CD14-positive monocyte (primary cell): ENCODE results near the gene SPTSSB. TPM values are rescaled to one million over a fixed set of nuclear protein-coding genes. Genes with fewer than 3 reads are reported as not detected.

Experiments used
- DNase-seq, 3 donors: peaks; one replicate each; pipeline ENCODE4 v3.0.0-alpha.2; 2011 to 2022
- H2AFZ ChIP-seq: 2 replicates; pipeline ENCODE4 v1.6.0; 2012; ENCODE audit warnings: mild to moderate bottlenecking, low read depth, low read length, inconsistent platforms; ENCODE audit not compliant: insufficient read depth, poor library complexity, severe bottlenecking
- H3K27ac ChIP-seq, 2 donors: 1 replicate in 1 of 2; 2 replicates in 1 of 2; pipeline ENCODE4 v1.5.1; 2012 to 2013; ENCODE audit warnings: low read length in 2 of 2, control low read depth in 1 of 2, inconsistent platforms in 1 of 2, low read depth in 1 of 2, mild to moderate bottlenecking in 1 of 2
- H3K27me3 ChIP-seq, 2 donors: one replicate each; pipeline versions ENCODE4 v1.6.0 to v1.6.1; 2011 to 2013; ENCODE audit warnings: low read length in 2 of 2; ENCODE audit not compliant: control insufficient read depth in 2 of 2, insufficient read depth in 2 of 2
- H3K36me3 ChIP-seq, 2 donors: replicated peaks in 1 of 2; 1 replicate in 1 of 2; 2 replicates in 1 of 2; pipeline versions ENCODE4 v1.5.1 to v1.6.1; 2012 to 2013; ENCODE audit warnings: low read length in 2 of 2, control low read depth in 1 of 2, inconsistent platforms in 1 of 2, mild to moderate bottlenecking in 1 of 2; ENCODE audit not compliant: insufficient read depth in 2 of 2, control insufficient read depth in 1 of 2
- H3K4me1 ChIP-seq, 2 donors: 1 replicate in 1 of 2; 2 replicates in 1 of 2; pipeline versions ENCODE4 v1.5.1 to v1.6.1; 2012 to 2013; ENCODE audit warnings: low read length in 2 of 2, control low read depth in 1 of 2, inconsistent platforms in 1 of 2, mild to moderate bottlenecking in 1 of 2, moderate library complexity in 1 of 2; ENCODE audit not compliant: insufficient read depth in 2 of 2, control insufficient read depth in 1 of 2
- H3K4me2 ChIP-seq: replicated peaks from 2 replicates; pipeline ENCODE3; 2012; ENCODE audit warnings: low read length, moderate library complexity, mild to moderate bottlenecking; ENCODE audit not compliant: poor library complexity, severe bottlenecking; ENCODE audit errors: extremely low read depth
- H3K4me3 ChIP-seq, 3 experiments: fragments of 200-600 bp in 1 of 3; sonication (generic) in 1 of 3; replicated peaks in 1 of 3; 1 replicate in 2 of 3; 2 replicates in 1 of 3; pipeline ENCODE4 v1.5.1; 2011 to 2013; ENCODE audit warnings: low read length in 3 of 3, mild to moderate bottlenecking in 3 of 3, control low read depth in 2 of 3, low read depth in 2 of 3, inconsistent platforms in 1 of 3, moderate library complexity in 1 of 3
- H3K79me2 ChIP-seq: 2 replicates; pipeline ENCODE4 v1.6.0; 2012; ENCODE audit warnings: mild to moderate bottlenecking, control low read depth, inconsistent platforms, low read length, moderate library complexity; ENCODE audit not compliant: insufficient read depth
- H3K9ac ChIP-seq: 2 replicates; pipeline ENCODE4 v1.6.0; 2017; ENCODE audit warnings: low read length, mild to moderate bottlenecking; ENCODE audit not compliant: insufficient read depth, poor library complexity, severe bottlenecking
- H3K9me3 ChIP-seq, 2 donors: replicated peaks in 1 of 2; 1 replicate in 1 of 2; 2 replicates in 1 of 2; pipeline versions ENCODE4 v1.5.1 to v1.6.1; 2012 to 2013; ENCODE audit warnings: low read length in 2 of 2, control low read depth in 1 of 2; ENCODE audit not compliant: control insufficient read depth in 1 of 2, insufficient read depth in 1 of 2
- H4K20me1 ChIP-seq: 2 replicates; pipeline ENCODE4 v1.6.0; 2012; ENCODE audit warnings: mild to moderate bottlenecking, low read length, control low read depth, moderate library complexity; ENCODE audit not compliant: insufficient read depth
- H3K27ac Mint-ChIP-seq, 7 donors: one replicate each; pipeline ENCODE4 v1.8.0; 2020; ENCODE audit warnings: mild to moderate bottlenecking in 7 of 7, mixed read lengths in 7 of 7, moderate library complexity in 6 of 7, inconsistent platforms in 2 of 7
- H3K27me3 Mint-ChIP-seq, 3 donors: one replicate each; pipeline ENCODE4 v1.8.0; 2021 to 2022; ENCODE audit warnings: low read depth in 3 of 3, mild to moderate bottlenecking in 3 of 3, mixed read lengths in 3 of 3, moderate library complexity in 3 of 3, inconsistent platforms in 1 of 3
- H3K36me3 Mint-ChIP-seq, 2 donors: one replicate each; pipeline ENCODE4 v1.8.0; 2020; ENCODE audit warnings: mixed read lengths in 2 of 2, inconsistent platforms in 1 of 2, mild to moderate bottlenecking in 1 of 2
- H3K4me1 Mint-ChIP-seq: one replicate; pipeline ENCODE4 v1.8.0; 2020; ENCODE audit warnings: mild to moderate bottlenecking, mixed read lengths
- H3K4me3 Mint-ChIP-seq, 2 donors: one replicate each; pipeline ENCODE4 v1.8.0; 2020; ENCODE audit warnings: mild to moderate bottlenecking in 2 of 2, mixed read lengths in 2 of 2, moderate library complexity in 1 of 2
- H3K9me3 Mint-ChIP-seq, 7 donors: one replicate each; pipeline ENCODE4 v1.8.0; 2020 to 2022; ENCODE audit warnings: mixed read lengths in 7 of 7, mild to moderate bottlenecking in 6 of 7, moderate library complexity in 6 of 7, inconsistent platforms in 2 of 7
- CTCF ChIP-seq: fragments of 200-600 bp; IDR thresholded peaks from one replicate; pipeline ENCODE4 v1.8.0; 2022; ENCODE audit warnings: antibody characterized with exemption, mild to moderate bottlenecking
- WGBS: methylation state at CpG from one replicate; pipeline ENCODE4 v1.1.5; 2013; ENCODE audit warnings: missing lambda C conversion rate; ENCODE audit not compliant: insufficient coverage; 5-methylcytosine and 5-hydroxymethylcytosine counted together
- intact Hi-C, 2 donors: fragments of 100-400 bp; cut with micrococcal nuclease; formaldehyde crosslinking; loops; one replicate each; pipeline versions ENCODE4 v1.15.0 to v1.15.1; 2023
- polyA plus RNA-seq, 3 donors: library from polyadenylated mRNA; depleted of rRNA in 1 of 3; unstranded in 2 of 3; stranded (reverse) in 1 of 3; fragments of 300-500 nt in 2 of 3; fragments of >200 nt in 1 of 3; fragmentation: Illumina TruSeq in 2 of 3; gene quantifications; 1 replicate in 2 of 3; 2 replicates in 1 of 3; pipeline ENCODE4 v1.2.3, GENCODE V29; 2012 to 2021

Gene SPTSSB
- polyA plus RNA-seq, 3 donors = not detected

GRCh38 chr3:161409858-161410257 lies 38.5 kb upstream of the SPTSSB start:
- no peaks in the 10 kb centered on the region for H3K4me1 ChIP-seq
- Mint-ChIP-seq H3K4me1 (peaks cover 1% of the 10 kb centered on the region), H3K36me3 (no peaks in the 10 kb centered on the region), H3K27ac (no peak overlapping the region), H3K9me3 (peaks cover 0 to 3% (median 0%) of the 10 kb centered on the region in 7 donors), H3K27me3 (peaks cover 2% of the 10 kb centered on the region in 3 donors), H3K4me3 (no peak overlapping the region)
- no peak overlapping the region for H3K4me2 ChIP-seq
- no peaks in the 10 kb centered on the region for H4K20me1 ChIP-seq
- H3K27me3 ChIP-seq = no peaks in the 10 kb centered on the region
- H3K4me3 ChIP-seq = no peak overlapping the region
- no peak for TF ChIP-seq CTCF
- 60% methylated on average over 1 of the region's 3 CpGs for WGBS
- H3K27ac ChIP-seq = no peak overlapping the region
- H3K9me3 ChIP-seq = no peaks in the 10 kb centered on the region
- no peak overlapping the region for H3K9ac ChIP-seq
- H2AFZ ChIP-seq = no peak overlapping the region
- intact Hi-C loops = loop anchor here in 1 of 2 donors (5.0 kb wide), 1 partner anchor 138 kb away; no protein-coding TSS in a partner anchor
- no peak for DNase-seq
- H3K36me3 ChIP-seq = no peaks in the 10 kb centered on the region
- no peaks in the 10 kb centered on the region for H3K79me2 ChIP-seq

GRCh38 chr3:161409069-161409468 lies 37.8 kb upstream of the SPTSSB start:
- TF ChIP-seq CTCF = peak; percentile 76
- Mint-ChIP-seq H3K4me1 (peaks cover 1% of the 10 kb centered on the region), H3K4me3 (no peak overlapping the region), H3K27me3 (peaks cover 2% of the 10 kb centered on the region in 3 donors), H3K36me3 (no peaks in the 10 kb centered on the region), H3K27ac (no peak overlapping the region), H3K9me3 (peaks cover 0 to 3% (median 2%) of the 10 kb centered on the region in 7 donors)
- Histone ChIP-seq H3K27me3 (no peaks in the 10 kb centered on the region), H4K20me1 (no peaks in the 10 kb centered on the region), H2AFZ (no peak overlapping the region), H3K4me3 (no peak overlapping the region), H3K36me3 (no peaks in the 10 kb centered on the region), H3K9ac (no peak overlapping the region), H3K4me1 (no peaks in the 10 kb centered on the region), H3K27ac (no peak overlapping the region), H3K9me3 (no peaks in the 10 kb centered on the region), H3K79me2 (no peaks in the 10 kb centered on the region), H3K4me2 (no peak overlapping the region)
- intact Hi-C loops = loop anchor here in 1 of 2 donors (5.0 kb wide), 1 partner anchor 137 kb away; no protein-coding TSS in a partner anchor
- DNase-seq = peak in 2 of 3 donors; percentile 30 to 42
- 24% methylated on average over 2 of the region's 3 CpGs for WGBS
